Panc1 (cell line): Measurements from ENCODE around the gene DIAPH3. TPM values are rescaled to one million over a fixed set of nuclear protein-coding genes. Genes with fewer than 3 reads are reported as not detected.

Source experiments
- ATAC-seq: fragments of 200-7000 bp; cut with Tn5 transposase; 2 replicates; pipeline ENCODE4 v1.9.1; 2020; ENCODE audit warnings: mild to moderate bottlenecking, moderate library complexity
- BruUV-seq: library from RNA; stranded (reverse); fragments of 400-500 nt; replicated peaks from 2 replicates; lab custom pipeline; 2021; lab: Mats Ljungman, UMichigan
- CTCF ChIA-PET: fragments of 300-600 bp; sonication (Branson Sonifier 250); formaldehyde crosslinking; loops from one replicate; lab custom pipeline; 2022; ENCODE audit warnings: antibody characterized with exemption; lab: Charles Lee
- POLR2A ChIA-PET: fragments of 300-600 bp; sonication (Branson Sonifier 250); formaldehyde crosslinking; loops from one replicate; lab custom pipeline; 2022; ENCODE audit warnings: antibody characterized with exemption; lab: Charles Lee
- DNase-seq: peaks from one replicate; pipeline ENCODE4 v3.0.0-alpha.2; 2010; ENCODE audit warnings: low read depth, low spot score
- H3K27ac ChIP-seq: 2 replicates; pipeline ENCODE4 v1.5.1; 2011; ENCODE audit warnings: mild to moderate bottlenecking, low read length, inconsistent platforms
- H3K27me3 ChIP-seq: fragments of 200-500 bp; sonication (Bioruptor generic); 2 replicates; pipeline ENCODE4 v1.6.0; 2014; ENCODE audit warnings: low read length, inconsistent platforms; ENCODE audit not compliant: control insufficient read depth, insufficient read depth
- H3K36me3 ChIP-seq: fragments of 200-500 bp; sonication (Bioruptor generic); 2 replicates; pipeline ENCODE4 v1.5.1; 2014; ENCODE audit warnings: inconsistent platforms, mild to moderate bottlenecking, low read length, moderate library complexity; ENCODE audit not compliant: control insufficient read depth, insufficient read depth
- H3K4me1 ChIP-seq: 2 replicates; pipeline ENCODE4 v1.5.1; 2011; ENCODE audit warnings: inconsistent platforms, mild to moderate bottlenecking, low read length, moderate library complexity; ENCODE audit not compliant: control insufficient read depth, insufficient read depth
- H3K4me3 ChIP-seq, 2 experiments: 2 replicates each; pipeline ENCODE4 v1.5.1; 2011 to 2012; ENCODE audit warnings: low read depth in 2 of 2, low read length in 2 of 2, mild to moderate bottlenecking in 2 of 2, inconsistent platforms in 1 of 2, moderate library complexity in 1 of 2
- H3K9me3 ChIP-seq: fragments of 200-500 bp; sonication (Bioruptor generic); 2 replicates; pipeline ENCODE4 v1.5.1; 2014; ENCODE audit warnings: low read depth, mild to moderate bottlenecking, inconsistent platforms, low read length, moderate library complexity; ENCODE audit not compliant: control insufficient read depth, insufficient read depth
- CTCF ChIP-seq: fragments of 450-650 bp; IDR thresholded peaks from 2 replicates; pipeline ENCODE4 v1.5.1; 2017; ENCODE audit warnings: mild to moderate bottlenecking
- POLR2AphosphoS5 ChIP-seq: IDR thresholded peaks from 2 replicates; pipeline ENCODE4 v1.6.1; 2012; ENCODE audit warnings: mild to moderate bottlenecking, low read depth, low read length, moderate library complexity
- REST ChIP-seq, 2 experiments: IDR thresholded peaks; 2 replicates each; pipeline ENCODE4 v1.6.1; 2011 to 2012; ENCODE audit warnings: low read depth in 2 of 2, control low read depth in 1 of 2, low read length in 1 of 2, mild to moderate bottlenecking in 1 of 2, moderate library complexity in 1 of 2; ENCODE audit not compliant: insufficient read depth in 1 of 2
- SIN3A ChIP-seq: IDR thresholded peaks from 2 replicates; pipeline ENCODE4 v1.6.1; 2012; ENCODE audit warnings: low read depth, mild to moderate bottlenecking, low read length, moderate library complexity, borderline replicate concordance; ENCODE audit not compliant: insufficient read depth
- TCF7L2 ChIP-seq: IDR thresholded peaks from 2 replicates; pipeline ENCODE4 v1.6.1; 2011; ENCODE audit warnings: mild to moderate bottlenecking, low read depth, low read length, inconsistent platforms
- in situ Hi-C: cut with HindIII; loops from 2 replicates; pipeline ENCODE4 v1.10.0; 2016; ENCODE audit warnings: low sequenced_read_pairs, low pct_unique_long_range_greater_than_20kb
- intact Hi-C: fragments of 100-400 bp; cut with micrococcal nuclease; formaldehyde crosslinking; loops from one replicate; pipeline ENCODE4 v1.10.0; 2022; ENCODE audit not compliant: unreplicated experiment
- total RNA-seq: library from RNA; stranded (reverse); gene quantifications from one replicate; pipeline ENCODE4 v1.2.1, GENCODE V29; 2021; ENCODE audit not compliant: unreplicated experiment

DIAPH3 gene
- total RNA-seq, 1 experiment from 2014 or later: 15.4 TPM

- H3K9me3 ChIP-seq: no peaks in the 10 kb centered on the region
- no TSS peak for BruUV-seq
- CTCF ChIA-PET: no interaction called here
- intact Hi-C loops: no loop called here
- no peak overlapping the region for H3K4me3 ChIP-seq
- no peak overlapping the region for H3K27ac ChIP-seq
- no peak for TF ChIP-seq POLR2AphosphoS5
- no peak for ATAC-seq
- in situ Hi-C loops: no loop called here
- POLR2A ChIA-PET: no interaction called here
- no peaks in the 10 kb centered on the region for H3K27me3 ChIP-seq
- no peak for DNase-seq
- no peaks in the 10 kb centered on the region for H3K36me3 ChIP-seq
- H3K4me1 ChIP-seq: no peaks in the 10 kb centered on the region
These were observed 476.8 kb downstream of the DIAPH3 start for GRCh38 chr13:59686798-59687394.

- Histone ChIP-seq H3K4me1 (no peaks in the 10 kb centered on the region), H3K27ac (no peak overlapping the region), H3K4me3 (no peak overlapping the region), H3K27me3 (no peaks in the 10 kb centered on the region), H3K9me3 (no peaks in the 10 kb centered on the region), H3K36me3 (no peaks in the 10 kb centered on the region)
- no TSS peak for BruUV-seq
- in situ Hi-C loops: no loop called here
- no peak for TF ChIP-seq CTCF
- no peak for TF ChIP-seq SIN3A
- no peak for TF ChIP-seq POLR2AphosphoS5
- TF ChIP-seq REST (IDR thresholded peaks at IDR 0.05; ENCODE audit: insufficient read depth in 1 of 2, low read depth in 2 of 2, low read length in 1 of 2): no peak
- no peak for TF ChIP-seq TCF7L2
- CTCF ChIA-PET: no interaction called here
- ATAC-seq (no peak), DNase-seq (no peak)
- intact Hi-C loops: loop anchor here (5.0 kb wide), 1 partner anchor 547 kb away; no protein-coding TSS in a partner anchor
- POLR2A ChIA-PET: no interaction called here
These were observed 479.6 kb downstream of the DIAPH3 start for GRCh38 chr13:59684105-59684504.

GRCh38 chr13:59681636-59682311, 482.0 kb downstream of the DIAPH3 start:
- BruUV-seq: no TSS peak
- no peaks in the 10 kb centered on the region for H3K9me3 ChIP-seq
- intact Hi-C loops (loop anchor here (2.0 to 5.0 kb wide), 3 partner anchors 89 to 544 kb away; no protein-coding TSS in a partner anchor), in situ Hi-C loops (no loop called here)
- no peak for DNase-seq
- no peak overlapping the region for H3K27ac ChIP-seq
- no peaks in the 10 kb centered on the region for H3K4me1 ChIP-seq
- H3K36me3 ChIP-seq: no peaks in the 10 kb centered on the region
- no peak overlapping the region for H3K4me3 ChIP-seq
- TF ChIP-seq CTCF (no peak), POLR2AphosphoS5 (no peak), REST (IDR thresholded peaks at IDR 0.05; ENCODE audit: insufficient read depth in 1 of 2, low read depth in 2 of 2, low read length in 1 of 2) (no peak), TCF7L2 (no peak), SIN3A (no peak)
- ATAC-seq: no peak
- CTCF ChIA-PET: interaction anchor here (0.6 kb wide), 1 partner anchor 258 kb away, joined by 3 read pairs; no protein-coding TSS in a partner anchor
- POLR2A ChIA-PET: no interaction called here
- H3K27me3 ChIP-seq: no peaks in the 10 kb centered on the region
